A549 (cell line): Measurements from ENCODE around the gene SH3RF1. TPM values are rescaled to one million over a fixed set of nuclear protein-coding genes. Genes with fewer than 3 reads are reported as not detected.

ENCODE experiments used
- ATAC-seq, 2 experiments: fragments of 200-7000 bp in 1 of 2; fragments of >200 bp in 1 of 2; cut with Nextera tagmentation in 1 of 2; cut with Tn5 transposase in 1 of 2; 3 replicates each; pipeline versions ENCODE4 v1.8.0 to v1.9.1; 2018 to 2020; ENCODE audit warnings: mild to moderate bottlenecking in 1 of 2, moderate library complexity in 1 of 2
- CTCF ChIA-PET: fragments of 300-600 bp; sonication (Branson Sonifier 250); formaldehyde crosslinking; extraction: SDS; loops from one replicate; lab custom pipeline; 2021; ENCODE audit warnings: antibody characterized with exemption, inconsistent platforms; lab: Yijun Ruan, JAX
- POLR2A ChIA-PET: fragments of 350-600 bp; formaldehyde crosslinking; extraction: SDS; loops from one replicate; lab custom pipeline; 2021; ENCODE audit warnings: antibody characterized with exemption, inconsistent platforms; lab: Yijun Ruan, JAX
- DNase-seq, 2 experiments: peaks; one replicate each; pipeline versions ENCODE4 v3.0.0 to v3.0.0-alpha.2; 2011 to 2016; ENCODE audit warnings: low read depth in 1 of 2, low spot score in 1 of 2
- FAIRE-seq: peaks from 2 replicates; lab custom pipeline; 2011; peaks lifted over from hg19 to GRCh38; lab: Jason Lieb, UNC
- H3K27ac ChIP-seq, 2 experiments: fragments of >200 bp; sonication (Bioruptor Twin); formaldehyde crosslinking; 3 replicates each; pipeline ENCODE4 v1.5.1; 2016 to 2017
- H3K4me1 ChIP-seq: fragments of >200 bp; sonication (Bioruptor Twin); formaldehyde crosslinking; 3 replicates; pipeline ENCODE4 v1.6.1; 2016
- H3K4me2 ChIP-seq: fragments of >200 bp; sonication (Bioruptor Twin); formaldehyde crosslinking; 3 replicates; pipeline ENCODE4 v1.6.1; 2016
- H3K4me3 ChIP-seq: fragments of >200 bp; sonication (Bioruptor Twin); formaldehyde crosslinking; 3 replicates; pipeline ENCODE4 v1.5.1; 2016
- H3K9me3 ChIP-seq: fragments of >200 bp; sonication (Bioruptor Twin); formaldehyde crosslinking; 3 replicates; pipeline ENCODE4 v1.6.1; 2016
- BHLHE40 ChIP-seq: IDR thresholded peaks from 2 replicates; pipeline ENCODE4 v1.6.1; 2012; ENCODE audit warnings: low read depth, low read length, inconsistent platforms
- CEBPB ChIP-seq, 2 experiments: fragments of >200 bp in 1 of 2; sonication (Bioruptor Twin) in 1 of 2; formaldehyde crosslinking in 1 of 2; IDR thresholded peaks; 2 replicates each; pipeline ENCODE4 v1.6.1; 2012 to 2016
- CHD2 ChIP-seq: fragments of 150-350 bp; IDR thresholded peaks from 2 replicates; pipeline ENCODE4 v1.6.1; 2014; ENCODE audit warnings: low read length; ENCODE audit not compliant: partially characterized antibody
- E2F6 ChIP-seq: IDR thresholded peaks from 2 replicates; pipeline ENCODE4 v1.6.1; 2012; ENCODE audit warnings: low read depth, borderline replicate concordance
- EHF ChIP-seq: fragments of 250-450 bp; sonication (Bioruptor Pico); IDR thresholded peaks from 2 replicates; pipeline ENCODE4 v1.5.0; 2020; ENCODE audit warnings: mild to moderate bottlenecking
- EHMT2 ChIP-seq: fragments of 200-600 bp; sonication (generic); IDR thresholded peaks from 2 replicates; pipeline ENCODE4 v1.6.1; 2016; ENCODE audit warnings: antibody characterized with exemption, low read depth, mild to moderate bottlenecking, moderate library complexity
- EP300 ChIP-seq, 2 experiments: fragments of >200 bp; sonication (Bioruptor Twin); formaldehyde crosslinking; IDR thresholded peaks; 2 replicates in 1 of 2; 3 replicates in 1 of 2; pipeline ENCODE4 v1.6.1; 2016 to 2017
- GATA3 ChIP-seq: IDR thresholded peaks from 2 replicates; pipeline ENCODE4 v1.6.1; 2012; ENCODE audit warnings: borderline replicate concordance
- HOXB5 ChIP-seq: fragments of 250-450 bp; sonication (Bioruptor Pico); IDR thresholded peaks from 2 replicates; pipeline ENCODE4 v1.5.0; 2020; ENCODE audit warnings: mild to moderate bottlenecking, moderate library complexity
- JUNB ChIP-seq: fragments of >200 bp; sonication (Bioruptor Twin); formaldehyde crosslinking; IDR thresholded peaks from 2 replicates; pipeline ENCODE4 v1.6.1; 2016
- MYC ChIP-seq: IDR thresholded peaks from 2 replicates; pipeline ENCODE4 v1.6.1; 2012; ENCODE audit warnings: mild to moderate bottlenecking, inconsistent platforms, low read length, improper control_type of control experiment, borderline replicate concordance
- NFE2L2 ChIP-seq: fragments of 150-350 bp; conservative IDR thresholded peaks from 2 replicates; pipeline ENCODE4 v1.6.1; 2014; ENCODE audit warnings: low read length
- NPAS2 ChIP-seq: fragments of 250-450 bp; sonication (Bioruptor Pico); IDR thresholded peaks from 2 replicates; pipeline ENCODE4 v1.8.0; 2022; ENCODE audit warnings: mild to moderate bottlenecking, moderate library complexity, borderline replicate concordance
- RCOR1 ChIP-seq: fragments of 150-350 bp; IDR thresholded peaks from 2 replicates; pipeline ENCODE4 v1.6.1; 2014; ENCODE audit warnings: antibody characterized with exemption, low read length, low read depth
- RNF2 ChIP-seq: fragments of 200-600 bp; sonication (generic); IDR thresholded peaks from 2 replicates; pipeline ENCODE4 v1.6.1; 2016; ENCODE audit warnings: low read depth, mild to moderate bottlenecking, antibody characterized with exemption, moderate library complexity, borderline replicate concordance
- SMC3 ChIP-seq: fragments of >200 bp; sonication (Bioruptor Twin); formaldehyde crosslinking; IDR thresholded peaks from 3 replicates; pipeline ENCODE4 v1.6.1; 2018; ENCODE audit warnings: inconsistent platforms
- SREBF2 ChIP-seq: fragments of 450-650 bp; IDR thresholded peaks from 2 replicates; pipeline ENCODE4 v1.6.1; 2014; ENCODE audit warnings: mild to moderate bottlenecking, moderate library complexity
- ZC3H11A ChIP-seq: fragments of 450-650 bp; IDR thresholded peaks from 2 replicates; pipeline ENCODE4 v1.6.1; 2014; ENCODE audit warnings: antibody characterized with exemption, mild to moderate bottlenecking
- WGBS: methylation state at CpG from one replicate; pipeline ENCODE4 v1.1.6; 2017; ENCODE audit errors: missing lambda C conversion rate; 5-methylcytosine and 5-hydroxymethylcytosine counted together
- polyA plus RNA-seq, 4 experiments: library from polyadenylated mRNA; depleted of rRNA in 3 of 4; stranded (reverse); fragments of >200 nt; fragmentation: RNase III in 1 of 4; extraction: RNeasy Plus Mini Kit Qiagen cat#74134 plus additional on column Dnase treatment in 1 of 4; gene quantifications; 2 replicates in 3 of 4; 3 replicates in 1 of 4; pipeline ENCODE4 v1.2.3, GENCODE V29; 2011 to 2017
- TF ChIP-seq, protein P1 (sequence below): fragments of >200 bp; sonication (Bioruptor Twin); formaldehyde crosslinking; IDR thresholded peaks from 3 replicates; pipeline ENCODE4 v1.6.1; 2016
- TF ChIP-seq, protein P2 (sequence below): IDR thresholded peaks from 2 replicates; pipeline ENCODE4 v1.6.1; 2012
- TF ChIP-seq, protein P3 (sequence below): fragments of 150-350 bp; IDR thresholded peaks from 2 replicates; pipeline ENCODE4 v1.6.1; 2014; ENCODE audit warnings: low read depth, mild to moderate bottlenecking, low read length
- TF ChIP-seq, protein P4 (sequence below): fragments of >200 bp; sonication (Bioruptor Twin); formaldehyde crosslinking; IDR thresholded peaks from 2 replicates; pipeline ENCODE4 v1.6.1; 2016

SH3RF1 gene
- polyA plus RNA-seq, 2 of the 4 experiments (the other 2 are of a cell fraction): 8.0 to 15.1 TPM

- WGBS: 82% methylated on average over 6 of the region's 6 CpGs
- TF ChIP-seq NFE2L2 (no peak), EHF (CRISPR knock-in tag) (no peak), EHMT2 (no peak), SREBF2 (no peak), NPAS2 (CRISPR knock-in tag) (no peak), MYC (no peak), RCOR1 (no peak)
- TF ChIP-seq, protein P1, sequence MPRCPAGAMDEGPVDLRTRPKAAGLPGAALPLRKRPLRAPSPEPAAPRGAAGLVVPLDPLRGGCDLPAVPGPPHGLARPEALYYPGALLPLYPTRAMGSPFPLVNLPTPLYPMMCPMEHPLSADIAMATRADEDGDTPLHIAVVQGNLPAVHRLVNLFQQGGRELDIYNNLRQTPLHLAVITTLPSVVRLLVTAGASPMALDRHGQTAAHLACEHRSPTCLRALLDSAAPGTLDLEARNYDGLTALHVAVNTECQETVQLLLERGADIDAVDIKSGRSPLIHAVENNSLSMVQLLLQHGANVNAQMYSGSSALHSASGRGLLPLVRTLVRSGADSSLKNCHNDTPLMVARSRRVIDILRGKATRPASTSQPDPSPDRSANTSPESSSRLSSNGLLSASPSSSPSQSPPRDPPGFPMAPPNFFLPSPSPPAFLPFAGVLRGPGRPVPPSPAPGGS: no peak
- Histone ChIP-seq H3K4me3 (no peak overlapping the region), H3K4me2 (peak overlapping the region; percentile 24; the same call in 1 of the 3 replicates), H3K9me3 (no peaks in the 10 kb centered on the region), H3K4me1 (peaks cover 62% of the 10 kb centered on the region), H3K27ac (peak overlapping the region in 1 of 2 experiments; percentile 66; a peak in 3 of 6 replicates)
- FAIRE-seq (no peak), DNase-seq (no peak), ATAC-seq (peak in 1 of 2 experiments; percentile 42; a peak in 3 of 6 replicates)
- CTCF ChIA-PET: interaction anchor here (1.4 kb wide), 1 partner anchor 12 kb away, joined by 3 read pairs; no protein-coding TSS in a partner anchor
- POLR2A ChIA-PET: no interaction called here
These were observed 10.4 kb downstream of the SH3RF1 start for GRCh38 chr4:169260217-169260866.

DNA sequence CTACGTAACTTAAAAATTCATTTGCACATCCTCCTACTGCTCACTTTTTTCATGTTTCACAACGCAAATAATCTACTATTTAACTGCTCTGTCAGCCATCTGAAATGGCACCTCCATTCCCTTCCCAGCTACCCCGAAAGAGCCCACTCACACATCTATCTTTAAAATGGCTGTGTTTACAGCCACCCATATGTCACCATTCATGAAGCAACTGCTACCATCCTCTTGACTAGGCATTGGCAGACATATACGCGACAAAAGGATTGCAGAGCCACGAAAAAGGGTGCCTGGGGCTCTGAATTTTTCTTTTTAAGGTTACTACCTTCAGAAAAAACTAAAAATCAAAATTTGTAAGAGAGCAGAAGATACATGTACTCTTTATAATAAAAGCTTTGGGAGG, 11.5 kb downstream of the SH3RF1 start:
- TF ChIP-seq RNF2 (no peak), CEBPB (IDR thresholded peaks at IDR 0.05) (no peak), ZC3H11A (no peak), NFE2L2 (no peak), EHMT2 (no peak), MYC (no peak), GATA3 (no peak), JUNB (no peak), CHD2 (no peak), HOXB5 (CRISPR knock-in tag) (no peak), EP300 (IDR thresholded peaks at IDR 0.05) (no peak), E2F6 (no peak), SMC3 (no peak), EHF (CRISPR knock-in tag) (no peak), BHLHE40 (no peak)
- TF ChIP-seq, protein P2, sequence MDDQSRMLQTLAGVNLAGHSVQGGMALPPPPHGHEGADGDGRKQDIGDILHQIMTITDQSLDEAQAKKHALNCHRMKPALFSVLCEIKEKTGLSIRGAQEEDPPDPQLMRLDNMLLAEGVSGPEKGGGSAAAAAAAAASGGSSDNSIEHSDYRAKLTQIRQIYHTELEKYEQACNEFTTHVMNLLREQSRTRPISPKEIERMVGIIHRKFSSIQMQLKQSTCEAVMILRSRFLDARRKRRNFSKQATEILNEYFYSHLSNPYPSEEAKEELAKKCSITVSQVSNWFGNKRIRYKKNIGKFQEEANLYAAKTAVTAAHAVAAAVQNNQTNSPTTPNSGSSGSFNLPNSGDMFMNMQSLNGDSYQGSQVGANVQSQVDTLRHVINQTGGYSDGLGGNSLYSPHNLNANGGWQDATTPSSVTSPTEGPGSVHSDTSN: no peak
- TF ChIP-seq, protein P3, sequence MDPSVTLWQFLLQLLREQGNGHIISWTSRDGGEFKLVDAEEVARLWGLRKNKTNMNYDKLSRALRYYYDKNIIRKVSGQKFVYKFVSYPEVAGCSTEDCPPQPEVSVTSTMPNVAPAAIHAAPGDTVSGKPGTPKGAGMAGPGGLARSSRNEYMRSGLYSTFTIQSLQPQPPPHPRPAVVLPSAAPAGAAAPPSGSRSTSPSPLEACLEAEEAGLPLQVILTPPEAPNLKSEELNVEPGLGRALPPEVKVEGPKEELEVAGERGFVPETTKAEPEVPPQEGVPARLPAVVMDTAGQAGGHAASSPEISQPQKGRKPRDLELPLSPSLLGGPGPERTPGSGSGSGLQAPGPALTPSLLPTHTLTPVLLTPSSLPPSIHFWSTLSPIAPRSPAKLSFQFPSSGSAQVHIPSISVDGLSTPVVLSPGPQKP: no peak
- TF ChIP-seq, protein P4, sequence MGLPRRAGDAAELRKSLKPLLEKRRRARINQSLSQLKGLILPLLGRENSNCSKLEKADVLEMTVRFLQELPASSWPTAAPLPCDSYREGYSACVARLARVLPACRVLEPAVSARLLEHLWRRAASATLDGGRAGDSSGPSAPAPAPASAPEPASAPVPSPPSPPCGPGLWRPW: no peak
- CTCF ChIA-PET: interaction anchor here (1.3 kb wide), 1 partner anchor 30 kb away, joined by 3 read pairs; no protein-coding TSS in a partner anchor
- no peak for FAIRE-seq
- Histone ChIP-seq H3K4me1 (peaks cover 69% of the 10 kb centered on the region), H3K4me2 (0 out of 3 replicates have a peak overlapping the region, but pooled peaks have one; percentile 24), H3K9me3 (no peaks in the 10 kb centered on the region), H3K4me3 (no peak overlapping the region), H3K27ac (peak overlapping the region in 1 of 2 experiments; percentile 66; a peak in 2 of 6 replicates)
- DNase-seq: no peak
- POLR2A ChIA-PET: no interaction called here
- ATAC-seq: no peak
- WGBS: 93% methylated on average over 6 of the region's 6 CpGs
